ENCODE data around the gene GATAD2A.

- TF ChIP-seq ZNF253 (CRISPR knock-in tag; conservative IDR thresholded peaks at IDR 0.05), result no peak
- no peak for TF ChIP-seq USF2 (CRISPR knock-in tag; IDR thresholded peaks at IDR 0.05)
- no peak for TF ChIP-seq CTCF (IDR thresholded peaks at IDR 0.05 in 2 of 3, conservative IDR thresholded peaks at IDR 0.05 in 1 of 3; ENCODE audit: insufficient read depth in 2 of 3, low read depth in 1 of 3, low read length in 3 of 3)
- TF ChIP-seq ESRRA (IDR thresholded peaks at IDR 0.05; ENCODE audit: borderline replicate concordance, low read depth), result no peak
Measured at GRCh38 chr19:19427302-19427701, 21.8 kb downstream of the GATAD2A start.
